Nephron (organoid): ENCODE measurements around the gene TMEM120B.
"Not testable (repeated sequence)": the region's sequence is repeated elsewhere in the genome, so short reads cannot be mapped to it uniquely, and the experiment has no call there.

Experiments
- H3K27ac Mint-ChIP-seq, 3 experiments: 2 replicates each; pipeline ENCODE4 v1.8.0; 2020; ENCODE audit warnings: mixed read lengths in 3 of 3, mild to moderate bottlenecking in 2 of 3, moderate library complexity in 1 of 3
- H3K27me3 Mint-ChIP-seq: 2 replicates; pipeline ENCODE4 v1.8.0; 2021; ENCODE audit warnings: low read depth, mild to moderate bottlenecking, moderate library complexity, mixed read lengths
- H3K36me3 Mint-ChIP-seq: 2 replicates; pipeline ENCODE4 v1.8.0; 2020; ENCODE audit warnings: low read depth, mixed read lengths
- H3K4me1 Mint-ChIP-seq: 2 replicates; pipeline ENCODE4 v1.8.0; 2020; ENCODE audit warnings: mixed read lengths
- H3K4me3 Mint-ChIP-seq, 3 experiments: 2 replicates each; pipeline ENCODE4 v1.8.0; 2020; ENCODE audit warnings: mild to moderate bottlenecking in 3 of 3, mixed read lengths in 3 of 3, moderate library complexity in 2 of 3
- H3K9me3 Mint-ChIP-seq: 2 replicates; pipeline ENCODE4 v1.8.0; 2020; ENCODE audit warnings: mixed read lengths
- TF ChIP-seq, protein P1 (sequence below), 3 experiments: fragments of 200-600 bp; sonication (generic); IDR thresholded peaks; one replicate each; pipeline ENCODE4 v1.5.0; 2021; ENCODE audit warnings: antibody characterized with exemption in 3 of 3; ENCODE audit not compliant: unreplicated experiment in 3 of 3

TMEM120B gene

DNA sequence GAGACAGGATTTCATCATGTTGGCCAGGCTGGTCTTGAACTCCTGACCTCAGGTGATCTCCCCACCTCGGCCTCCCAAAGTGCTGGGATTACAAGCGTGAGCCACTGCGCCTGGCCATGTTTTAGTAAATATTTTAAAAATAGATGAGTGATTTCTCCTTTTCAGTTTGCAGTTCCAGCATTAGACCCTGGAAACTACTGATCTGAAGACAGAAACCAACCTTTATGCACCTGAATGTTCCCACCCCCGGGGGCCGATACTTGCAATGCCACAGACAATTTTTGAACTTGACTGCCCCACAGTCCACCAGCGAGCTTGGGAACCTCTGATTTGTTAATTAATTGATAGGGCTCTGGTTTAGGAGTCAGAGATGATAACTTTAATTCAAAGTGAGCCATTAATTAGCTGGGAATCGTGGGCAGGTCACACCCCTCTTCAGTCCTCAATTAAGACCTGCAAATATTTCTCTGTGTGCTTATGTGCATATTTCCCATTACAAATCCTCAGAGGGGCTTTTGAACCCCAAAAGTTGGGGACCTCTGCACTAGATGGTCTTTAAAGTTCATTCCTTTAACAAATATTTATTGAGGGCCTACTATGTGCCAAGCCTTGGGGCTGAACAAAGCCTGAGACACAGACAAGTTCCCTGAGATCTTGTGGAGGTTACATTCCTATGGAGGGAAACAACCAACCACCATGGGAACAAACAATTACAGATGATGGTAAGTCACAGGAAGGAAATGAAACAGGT, 4.1 kb upstream of the TMEM120B start:
- H3K27ac Mint-ChIP-seq: peak overlapping the region in 1 of 3 experiments; percentile 83
- peaks cover 8% of the 10 kb centered on the region for H3K27me3 Mint-ChIP-seq
- H3K9me3 Mint-ChIP-seq: peaks cover 9% of the 10 kb centered on the region
- TF ChIP-seq, protein P1, sequence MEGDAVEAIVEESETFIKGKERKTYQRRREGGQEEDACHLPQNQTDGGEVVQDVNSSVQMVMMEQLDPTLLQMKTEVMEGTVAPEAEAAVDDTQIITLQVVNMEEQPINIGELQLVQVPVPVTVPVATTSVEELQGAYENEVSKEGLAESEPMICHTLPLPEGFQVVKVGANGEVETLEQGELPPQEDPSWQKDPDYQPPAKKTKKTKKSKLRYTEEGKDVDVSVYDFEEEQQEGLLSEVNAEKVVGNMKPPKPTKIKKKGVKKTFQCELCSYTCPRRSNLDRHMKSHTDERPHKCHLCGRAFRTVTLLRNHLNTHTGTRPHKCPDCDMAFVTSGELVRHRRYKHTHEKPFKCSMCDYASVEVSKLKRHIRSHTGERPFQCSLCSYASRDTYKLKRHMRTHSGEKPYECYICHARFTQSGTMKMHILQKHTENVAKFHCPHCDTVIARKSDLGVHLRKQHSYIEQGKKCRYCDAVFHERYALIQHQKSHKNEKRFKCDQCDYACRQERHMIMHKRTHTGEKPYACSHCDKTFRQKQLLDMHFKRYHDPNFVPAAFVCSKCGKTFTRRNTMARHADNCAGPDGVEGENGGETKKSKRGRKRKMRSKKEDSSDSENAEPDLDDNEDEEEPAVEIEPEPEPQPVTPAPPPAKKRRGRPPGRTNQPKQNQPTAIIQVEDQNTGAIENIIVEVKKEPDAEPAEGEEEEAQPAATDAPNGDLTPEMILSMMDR (IDR thresholded peaks at IDR 0.05; ENCODE audit: unreplicated experiment in 3 of 3): no peak
- H3K4me1 Mint-ChIP-seq: peaks cover 11% of the 10 kb centered on the region
- H3K4me3 Mint-ChIP-seq: peak overlapping the region in 2 of 3 experiments; percentile 55 to 65
- no peaks in the 10 kb centered on the region for H3K36me3 Mint-ChIP-seq

- H3K27ac Mint-ChIP-seq: peak overlapping the region in 1 of 3 experiments; percentile 83
- H3K4me1 Mint-ChIP-seq: peaks cover 17% of the 10 kb centered on the region
- H3K9me3 Mint-ChIP-seq, H3K36me3 Mint-ChIP-seq, H3K27me3 Mint-ChIP-seq: not testable (repeated sequence)
- peak overlapping the region in 2 of 3 experiments; percentile 55 to 65 for H3K4me3 Mint-ChIP-seq
Measured at GRCh38 chr12:121709064-121709424, 3.5 kb upstream of the TMEM120B start.

DNA sequence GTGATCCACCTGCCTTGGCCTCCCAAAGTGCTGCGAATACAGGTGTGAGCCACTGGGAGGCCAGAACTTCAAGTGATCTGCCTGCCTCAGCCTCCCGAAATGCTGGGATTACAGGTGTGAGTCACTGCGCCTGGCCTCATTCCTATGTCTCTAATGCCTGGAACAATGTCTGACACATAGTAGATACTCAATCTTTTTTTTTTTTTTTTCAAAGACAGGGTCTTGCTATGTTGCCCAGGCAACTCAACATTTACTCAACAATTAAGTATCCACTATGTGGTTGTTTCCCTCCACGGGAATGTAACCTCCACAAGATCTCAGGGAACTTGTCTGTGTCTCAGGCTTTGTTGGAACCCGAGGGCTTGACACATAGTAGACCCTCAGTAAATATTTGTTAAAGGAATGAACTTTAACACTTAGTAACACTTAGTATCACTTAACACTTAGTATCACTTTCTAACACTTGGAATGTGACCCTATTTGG, 3.0 kb upstream of the TMEM120B start:
- Mint-ChIP-seq H3K4me3 (peak overlapping the region in 2 of 3 experiments; percentile 62 to 65), H3K27me3 (peaks cover 3% of the 10 kb centered on the region), H3K27ac (peak overlapping the region in 1 of 3 experiments; percentile 40), H3K36me3 (no peaks in the 10 kb centered on the region), H3K9me3 (peaks cover 9% of the 10 kb centered on the region), H3K4me1 (peaks cover 18% of the 10 kb centered on the region)
- TF ChIP-seq, protein P1 (IDR thresholded peaks at IDR 0.05; ENCODE audit: unreplicated experiment in 3 of 3): no peak

- H3K36me3 Mint-ChIP-seq: peaks cover 3% of the 10 kb centered on the region
- TF ChIP-seq, protein P1 (IDR thresholded peaks at IDR 0.05; ENCODE audit: unreplicated experiment in 3 of 3): no peak
- H3K4me1 Mint-ChIP-seq: peaks cover 33% of the 10 kb centered on the region
- H3K27me3 Mint-ChIP-seq: no peaks in the 10 kb centered on the region
- peaks cover 3% of the 10 kb centered on the region for H3K9me3 Mint-ChIP-seq
- peak overlapping the region; percentile 85 to 93 (median 88) for H3K27ac Mint-ChIP-seq
- peak overlapping the region; percentile 85 to 92 (median 90) for H3K4me3 Mint-ChIP-seq
Measured at GRCh38 chr12:121711361-121712189, 977 bp upstream of the TMEM120B start.

GRCh38 chr12:121712190-121712460, 427 bp upstream of the TMEM120B start:
- H3K9me3 Mint-ChIP-seq: peaks cover 3% of the 10 kb centered on the region
- H3K27me3 Mint-ChIP-seq: no peaks in the 10 kb centered on the region
- H3K36me3 Mint-ChIP-seq: peaks cover 5% of the 10 kb centered on the region
- TF ChIP-seq, protein P1 (IDR thresholded peaks at IDR 0.05; ENCODE audit: unreplicated experiment in 3 of 3): no peak
- H3K4me3 Mint-ChIP-seq: peak overlapping the region; percentile 85 to 92 (median 90)
- peaks cover 37% of the 10 kb centered on the region for H3K4me1 Mint-ChIP-seq
- H3K27ac Mint-ChIP-seq: peak overlapping the region; percentile 85 to 93 (median 88)

DNA sequence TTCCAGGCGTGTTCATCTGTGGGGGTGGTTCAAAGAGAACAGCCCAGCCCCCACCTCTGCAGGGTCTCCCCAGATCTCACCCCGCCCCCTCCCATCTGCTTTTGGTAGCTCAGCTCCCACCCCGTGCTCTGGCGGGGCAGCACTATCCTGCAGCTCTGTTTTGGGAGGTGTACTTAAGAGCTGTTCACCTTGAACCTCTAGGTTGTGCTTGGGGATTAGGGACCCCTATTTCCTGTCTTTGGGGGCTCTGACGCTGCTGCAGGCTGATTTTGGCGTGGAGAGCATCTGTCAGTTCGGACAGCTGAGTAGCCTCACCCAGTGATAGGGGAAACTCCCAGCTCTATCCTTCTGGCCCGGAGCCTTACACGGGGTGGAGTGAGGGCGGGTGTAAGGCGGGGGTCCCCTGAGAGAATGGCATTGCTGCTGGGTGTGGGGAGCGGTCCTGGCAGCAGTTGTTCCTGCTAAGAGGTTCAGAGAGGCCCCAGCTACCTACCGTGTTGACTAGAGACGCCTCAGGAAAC, 765 bp downstream of the TMEM120B start:
- Mint-ChIP-seq H3K9me3 (peaks cover 3% of the 10 kb centered on the region), H3K4me1 (peaks cover 42% of the 10 kb centered on the region), H3K27me3 (no peaks in the 10 kb centered on the region), H3K4me3 (peak overlapping the region; percentile 85 to 92 (median 90)), H3K27ac (peak overlapping the region; percentile 69 to 96 (median 70)), H3K36me3 (peaks cover 6% of the 10 kb centered on the region)
- TF ChIP-seq, protein P1 (IDR thresholded peaks at IDR 0.05; ENCODE audit: unreplicated experiment in 3 of 3): no peak
